ENCODE data around the gene PRLR. TPM values are rescaled to one million over a fixed set of nuclear protein-coding genes. Genes with fewer than 3 reads are reported as not detected.

Gene PRLR
- total and polyA plus RNA-seq, 2 of the 13 experiments (the other 11 are each of a cell fraction or from before 2014, with no cell fraction given) = 12.2 to 13.3 TPM

DNA sequence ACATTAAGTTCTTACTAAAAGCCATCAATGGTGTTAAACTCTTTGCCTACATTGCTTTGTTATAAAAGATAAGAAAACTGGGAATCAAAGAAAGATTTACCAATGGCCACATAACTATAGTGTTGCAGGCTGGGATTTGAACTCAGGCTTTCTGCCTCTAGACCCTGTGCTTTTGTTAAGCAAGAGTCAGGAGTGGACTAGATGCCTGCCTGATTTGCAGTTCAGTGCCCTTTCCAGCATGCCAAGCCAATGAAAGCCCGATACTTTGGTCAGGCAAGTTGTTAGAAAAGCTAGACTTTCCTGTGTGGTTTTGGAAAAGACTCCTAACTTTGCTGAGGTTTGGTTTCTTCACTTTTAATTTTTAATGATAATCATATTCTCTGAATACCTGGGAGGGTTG lies 161.1 kb downstream of the PRLR start (continued):
- TF ChIP-seq KLF13 (CRISPR knock-in tag; IDR thresholded peaks at IDR 0.05) (no peak), FOXA1 (IDR thresholded peaks at IDR 0.05) (no peak), FOXA1 (CRISPR knock-in tag; IDR thresholded peaks at IDR 0.05) (no peak), RAD51 (IDR thresholded peaks at IDR 0.05; ENCODE audit: borderline replicate concordance) (no peak), ZNF615 (CRISPR knock-in tag; IDR thresholded peaks at IDR 0.05; ENCODE audit: borderline replicate concordance) (no peak), NR1H2 (CRISPR knock-in tag; IDR thresholded peaks at IDR 0.05; ENCODE audit: borderline replicate concordance, low read depth) (no peak), TAF1 (CRISPR knock-in tag; IDR thresholded peaks at IDR 0.05) (no peak), KLF11 (CRISPR knock-in tag; IDR thresholded peaks at IDR 0.05) (no peak), ARID2 (CRISPR knock-in tag; IDR thresholded peaks at IDR 0.05; ENCODE audit: borderline replicate concordance) (no peak), HNRNPLL (IDR thresholded peaks at IDR 0.05; ENCODE audit: low read depth, low read length, poor library complexity, severe bottlenecking) (no peak)

DNA sequence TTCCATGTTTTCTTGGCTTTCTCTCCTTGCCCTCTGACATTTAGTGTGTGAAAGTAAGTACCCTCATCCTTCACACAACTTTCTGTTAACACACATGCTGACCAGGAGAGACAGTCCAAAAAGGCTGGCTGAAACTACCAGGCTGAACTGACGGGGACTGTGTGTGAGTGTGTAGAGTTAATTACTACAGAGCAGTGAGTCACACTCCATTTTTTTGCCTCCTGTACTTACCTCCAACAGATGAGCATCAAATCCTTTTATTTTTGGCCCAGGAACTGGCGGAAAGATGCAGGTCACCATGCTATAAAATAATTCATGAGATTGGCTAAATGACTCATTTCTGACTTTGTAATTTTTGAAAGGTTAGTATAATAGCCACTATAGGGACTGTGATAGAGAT lies 162.3 kb downstream of the PRLR start:
- intact Hi-C loops (cut with micrococcal nuclease; ENCODE audit: unreplicated experiment) (no loop called here), in situ Hi-C loops (cut with HindIII; ENCODE audit: extremely low pct_ligation_motif_present, low pct_unique_long_range_greater_than_20kb) (no loop called here)
- FAIRE-seq (no peak), ATAC-seq (no peak), DNase-seq (ENCODE audit: low spot score) (no peak)
- Histone ChIP-seq H3K27ac (ENCODE audit: extremely low read length, insufficient read depth, low read length) (no peak overlapping the region), H3K79me2 (ENCODE audit: insufficient read depth, low read length) (no peaks in the 10 kb centered on the region), H4K20me1 (ENCODE audit: insufficient read depth, low read length) (no peaks in the 10 kb centered on the region), H3K9me3 (ENCODE audit: low read length) (no peaks in the 10 kb centered on the region), H3K4me2 (ENCODE audit: low read depth, low read length) (no peak overlapping the region), H3K4me3 (replicated peaks in 1 of 3; ENCODE audit: insufficient read depth in 1 of 3, low read depth in 2 of 3, low read length in 3 of 3) (no peak overlapping the region), H3K4me1 (ENCODE audit: insufficient read depth, low read length) (no peaks in the 10 kb centered on the region), H3K36me3 (replicated peaks in 1 of 2; ENCODE audit: control insufficient read depth in 1 of 2, insufficient read depth in 2 of 2, low read length in 2 of 2) (peaks cover 0 to 11% of the 10 kb centered on the region in 2 experiments; a peak in 1 of 5 replicates), H3K9ac (ENCODE audit: insufficient read depth, low read depth, low read length) (no peak overlapping the region), H2AFZ (ENCODE audit: low read length) (no peak overlapping the region), H3K27me3 (ENCODE audit: control insufficient read depth in 1 of 2, insufficient read depth in 2 of 2, low read length in 2 of 2) (no peaks in the 10 kb centered on the region)
- WGBS (ENCODE audit: low lambda C conversion rate) = 97% methylated on average over 2 of the region's 2 CpGs
- POLR2A ChIA-PET = no interaction called here
- BruUV-seq (replicated peaks) = no TSS peak
- CTCF ChIA-PET (ENCODE audit: low intra/inter-chr PET ratio, low total read pairs) = no interaction called here
- TF ChIP-seq MED1 (CRISPR knock-in tag; IDR thresholded peaks at IDR 0.05) (no peak), TOE1 (CRISPR knock-in tag; IDR thresholded peaks at IDR 0.05) (no peak), HMGA1 (CRISPR knock-in tag; conservative IDR thresholded peaks at IDR 0.05) (no peak)
- TF ChIP-seq, protein P1, sequence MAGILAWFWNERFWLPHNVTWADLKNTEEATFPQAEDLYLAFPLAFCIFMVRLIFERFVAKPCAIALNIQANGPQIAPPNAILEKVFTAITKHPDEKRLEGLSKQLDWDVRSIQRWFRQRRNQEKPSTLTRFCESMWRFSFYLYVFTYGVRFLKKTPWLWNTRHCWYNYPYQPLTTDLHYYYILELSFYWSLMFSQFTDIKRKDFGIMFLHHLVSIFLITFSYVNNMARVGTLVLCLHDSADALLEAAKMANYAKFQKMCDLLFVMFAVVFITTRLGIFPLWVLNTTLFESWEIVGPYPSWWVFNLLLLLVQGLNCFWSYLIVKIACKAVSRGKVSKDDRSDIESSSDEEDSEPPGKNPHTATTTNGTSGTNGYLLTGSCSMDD (CRISPR knock-in tag; IDR thresholded peaks at IDR 0.05) = no peak
- TF ChIP-seq, protein P2, sequence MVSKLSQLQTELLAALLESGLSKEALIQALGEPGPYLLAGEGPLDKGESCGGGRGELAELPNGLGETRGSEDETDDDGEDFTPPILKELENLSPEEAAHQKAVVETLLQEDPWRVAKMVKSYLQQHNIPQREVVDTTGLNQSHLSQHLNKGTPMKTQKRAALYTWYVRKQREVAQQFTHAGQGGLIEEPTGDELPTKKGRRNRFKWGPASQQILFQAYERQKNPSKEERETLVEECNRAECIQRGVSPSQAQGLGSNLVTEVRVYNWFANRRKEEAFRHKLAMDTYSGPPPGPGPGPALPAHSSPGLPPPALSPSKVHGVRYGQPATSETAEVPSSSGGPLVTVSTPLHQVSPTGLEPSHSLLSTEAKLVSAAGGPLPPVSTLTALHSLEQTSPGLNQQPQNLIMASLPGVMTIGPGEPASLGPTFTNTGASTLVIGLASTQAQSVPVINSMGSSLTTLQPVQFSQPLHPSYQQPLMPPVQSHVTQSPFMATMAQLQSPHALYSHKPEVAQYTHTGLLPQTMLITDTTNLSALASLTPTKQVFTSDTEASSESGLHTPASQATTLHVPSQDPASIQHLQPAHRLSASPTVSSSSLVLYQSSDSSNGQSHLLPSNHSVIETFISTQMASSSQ (IDR thresholded peaks at IDR 0.05; ENCODE audit: low read depth) = no peak
- TF ChIP-seq, protein P2 (CRISPR knock-in tag; IDR thresholded peaks at IDR 0.05; ENCODE audit: borderline replicate concordance) = no peak
- TF ChIP-seq, protein P3, sequence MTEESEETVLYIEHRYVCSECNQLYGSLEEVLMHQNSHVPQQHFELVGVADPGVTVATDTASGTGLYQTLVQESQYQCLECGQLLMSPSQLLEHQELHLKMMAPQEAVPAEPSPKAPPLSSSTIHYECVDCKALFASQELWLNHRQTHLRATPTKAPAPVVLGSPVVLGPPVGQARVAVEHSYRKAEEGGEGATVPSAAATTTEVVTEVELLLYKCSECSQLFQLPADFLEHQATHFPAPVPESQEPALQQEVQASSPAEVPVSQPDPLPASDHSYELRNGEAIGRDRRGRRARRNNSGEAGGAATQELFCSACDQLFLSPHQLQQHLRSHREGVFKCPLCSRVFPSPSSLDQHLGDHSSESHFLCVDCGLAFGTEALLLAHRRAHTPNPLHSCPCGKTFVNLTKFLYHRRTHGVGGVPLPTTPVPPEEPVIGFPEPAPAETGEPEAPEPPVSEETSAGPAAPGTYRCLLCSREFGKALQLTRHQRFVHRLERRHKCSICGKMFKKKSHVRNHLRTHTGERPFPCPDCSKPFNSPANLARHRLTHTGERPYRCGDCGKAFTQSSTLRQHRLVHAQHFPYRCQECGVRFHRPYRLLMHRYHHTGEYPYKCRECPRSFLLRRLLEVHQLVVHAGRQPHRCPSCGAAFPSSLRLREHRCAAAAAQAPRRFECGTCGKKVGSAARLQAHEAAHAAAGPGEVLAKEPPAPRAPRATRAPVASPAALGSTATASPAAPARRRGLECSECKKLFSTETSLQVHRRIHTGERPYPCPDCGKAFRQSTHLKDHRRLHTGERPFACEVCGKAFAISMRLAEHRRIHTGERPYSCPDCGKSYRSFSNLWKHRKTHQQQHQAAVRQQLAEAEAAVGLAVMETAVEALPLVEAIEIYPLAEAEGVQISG (CRISPR knock-in tag; IDR thresholded peaks at IDR 0.05) = no peak
